Keratinocyte (primary cell): Measurements from ENCODE around the gene EGR4. TPM values are rescaled to one million over a fixed set of nuclear protein-coding genes. Genes with fewer than 3 reads are reported as not detected.

Experiments
- DNase-seq: peaks from one replicate; pipeline ENCODE4 v3.0.0-alpha.2; 2011; ENCODE audit warnings: low read depth, missing footprints, low spot score
- FAIRE-seq: peaks from 2 replicates; lab custom pipeline; 2011; peaks lifted over from hg19 to GRCh38; lab: Jason Lieb, UNC
- H2AFZ ChIP-seq: 2 replicates; pipeline ENCODE4 v1.6.0; 2012; ENCODE audit warnings: low read length, control low read depth, inconsistent platforms; ENCODE audit not compliant: control insufficient read depth
- H3K27ac ChIP-seq: 2 replicates; pipeline ENCODE4 v1.5.1; 2011; ENCODE audit warnings: low read length; ENCODE audit not compliant: control insufficient read depth, insufficient read depth
- H3K27me3 ChIP-seq: 3 replicates; pipeline ENCODE4 v1.6.0; 2011; ENCODE audit warnings: low read length; ENCODE audit not compliant: control insufficient read depth, insufficient read depth; ENCODE audit errors: extremely low read depth
- H3K36me3 ChIP-seq, 2 experiments: 2 replicates in 1 of 2; 3 replicates in 1 of 2; pipeline ENCODE4 v1.5.1; 2011; ENCODE audit warnings: low read length in 2 of 2, mild to moderate bottlenecking in 1 of 2; ENCODE audit not compliant: control insufficient read depth in 2 of 2, insufficient read depth in 2 of 2; ENCODE audit errors: extremely low read depth in 1 of 2
- H3K4me1 ChIP-seq: 3 replicates; pipeline ENCODE4 v1.5.1; 2011; ENCODE audit warnings: low read length; ENCODE audit not compliant: control insufficient read depth, insufficient read depth; ENCODE audit errors: extremely low read depth
- H3K4me2 ChIP-seq: 3 replicates; pipeline ENCODE4 v1.6.0; 2011; ENCODE audit warnings: low read depth, low read length; ENCODE audit not compliant: control insufficient read depth, insufficient read depth; ENCODE audit errors: extremely low read depth
- H3K4me3 ChIP-seq, 3 experiments: fragments of 200-600 bp in 1 of 3; sonication (generic) in 1 of 3; 2 replicates in 2 of 3; 3 replicates in 1 of 3; pipeline ENCODE4 v1.5.1; 2011 to 2016; ENCODE audit warnings: low read length in 3 of 3, mild to moderate bottlenecking in 3 of 3, control low read depth in 2 of 3, inconsistent platforms in 1 of 3, low read depth in 1 of 3, mixed read lengths in 1 of 3, mixed run types in 1 of 3, moderate library complexity in 1 of 3; ENCODE audit not compliant: control insufficient read depth in 2 of 3, insufficient read depth in 2 of 3; ENCODE audit errors: extremely low read depth in 1 of 3
- H3K79me2 ChIP-seq: 2 replicates; pipeline ENCODE4 v1.6.0; 2012; ENCODE audit warnings: low read length; ENCODE audit not compliant: control insufficient read depth, insufficient read depth
- H3K9ac ChIP-seq: 3 replicates; pipeline ENCODE4 v1.6.0; 2011; ENCODE audit warnings: low read length; ENCODE audit not compliant: control insufficient read depth, insufficient read depth; ENCODE audit errors: extremely low read depth
- H3K9me1 ChIP-seq: 3 replicates; pipeline ENCODE4 v1.6.0; 2011; ENCODE audit warnings: low read length; ENCODE audit not compliant: control insufficient read depth, insufficient read depth; ENCODE audit errors: extremely low read depth
- H3K9me3 ChIP-seq: 2 replicates; pipeline ENCODE4 v1.5.1; 2012; ENCODE audit warnings: low read depth, low read length; ENCODE audit not compliant: control insufficient read depth
- H4K20me1 ChIP-seq: 3 replicates; pipeline ENCODE4 v1.6.0; 2011; ENCODE audit warnings: low read length; ENCODE audit not compliant: control insufficient read depth, insufficient read depth; ENCODE audit errors: extremely low read depth
- EZH2 ChIP-seq: IDR thresholded peaks from one replicate; pipeline ENCODE4 v1.6.1; 2012; ENCODE audit warnings: inconsistent platforms, mild to moderate bottlenecking, low read length, moderate library complexity
- dilution Hi-C: fragments of 300-500 bp; cut with MboI; formaldehyde crosslinking; loops from one replicate; pipeline ENCODE4 v1.7.0; 2020; ENCODE audit warnings: low sequenced_read_pairs; ENCODE audit not compliant: extremely low pct_ligation_motif_present
- polyA plus RNA-seq, 5 experiments: library from polyadenylated mRNA; depleted of rRNA in 3 of 5; stranded (reverse) in 3 of 5; stranded (forward) in 1 of 5; unstranded in 1 of 5; fragments of >200 nt; gene quantifications; 1 replicate in 1 of 5; 2 replicates in 3 of 5; 3 replicates in 1 of 5; pipeline versions ENCODE4 v1.2.1 to v1.2.3, GENCODE V29; 2011 to 2012; ENCODE audit warnings: missing spikeins in 2 of 5, low read depth in 1 of 5, low replicate concordance in 1 of 5
- TF ChIP-seq, protein P1 (sequence below), 3 experiments: IDR thresholded peaks in 1 of 3; conservative IDR thresholded peaks in 1 of 3; optimal IDR thresholded peaks in 1 of 3; 2 replicates in 2 of 3; 3 replicates in 1 of 3; pipeline versions ENCODE3 to v1.5.1; 2011; ENCODE audit warnings: low read length in 3 of 3, mild to moderate bottlenecking in 3 of 3, moderate library complexity in 2 of 3, control low read depth in 1 of 3, inconsistent platforms in 1 of 3; ENCODE audit not compliant: insufficient read depth in 2 of 3; ENCODE audit errors: extremely low read depth in 1 of 3

The EGR4 gene
- polyA plus RNA-seq, 1 donor (not counting 4 experiments of a cell fraction or from before 2014, with no cell fraction given) = not detected

DNA sequence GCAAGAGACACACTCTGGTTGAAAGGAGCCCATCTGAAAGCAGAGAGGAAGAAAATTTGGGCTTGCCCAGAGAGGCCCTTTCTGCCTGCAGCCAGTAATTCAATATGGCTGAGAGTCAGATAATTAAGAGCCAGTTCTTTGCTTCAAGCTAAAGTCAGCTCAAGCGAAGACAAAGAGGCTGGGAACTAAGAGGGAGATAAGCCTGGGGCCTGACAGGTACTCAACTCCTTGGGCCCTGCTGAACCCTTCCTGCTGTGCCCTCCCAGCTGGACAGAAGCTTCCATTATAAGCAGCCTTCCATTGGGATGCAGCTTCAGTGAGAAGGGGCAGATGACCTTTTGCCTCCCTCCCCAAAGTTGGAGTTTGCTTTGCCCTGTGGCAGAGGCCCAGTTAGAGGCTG, 21.1 kb downstream of the EGR4 start:
- peaks cover 0 to 1% of the 10 kb centered on the region in 2 experiments for H3K36me3 ChIP-seq
- no peak overlapping the region for H2AFZ ChIP-seq
- peaks cover 7% of the 10 kb centered on the region for H3K4me1 ChIP-seq
- H3K4me2 ChIP-seq = no peak overlapping the region
- H3K27me3 ChIP-seq = no peaks in the 10 kb centered on the region
- TF ChIP-seq EZH2 = no peak
- TF ChIP-seq, protein P1, sequence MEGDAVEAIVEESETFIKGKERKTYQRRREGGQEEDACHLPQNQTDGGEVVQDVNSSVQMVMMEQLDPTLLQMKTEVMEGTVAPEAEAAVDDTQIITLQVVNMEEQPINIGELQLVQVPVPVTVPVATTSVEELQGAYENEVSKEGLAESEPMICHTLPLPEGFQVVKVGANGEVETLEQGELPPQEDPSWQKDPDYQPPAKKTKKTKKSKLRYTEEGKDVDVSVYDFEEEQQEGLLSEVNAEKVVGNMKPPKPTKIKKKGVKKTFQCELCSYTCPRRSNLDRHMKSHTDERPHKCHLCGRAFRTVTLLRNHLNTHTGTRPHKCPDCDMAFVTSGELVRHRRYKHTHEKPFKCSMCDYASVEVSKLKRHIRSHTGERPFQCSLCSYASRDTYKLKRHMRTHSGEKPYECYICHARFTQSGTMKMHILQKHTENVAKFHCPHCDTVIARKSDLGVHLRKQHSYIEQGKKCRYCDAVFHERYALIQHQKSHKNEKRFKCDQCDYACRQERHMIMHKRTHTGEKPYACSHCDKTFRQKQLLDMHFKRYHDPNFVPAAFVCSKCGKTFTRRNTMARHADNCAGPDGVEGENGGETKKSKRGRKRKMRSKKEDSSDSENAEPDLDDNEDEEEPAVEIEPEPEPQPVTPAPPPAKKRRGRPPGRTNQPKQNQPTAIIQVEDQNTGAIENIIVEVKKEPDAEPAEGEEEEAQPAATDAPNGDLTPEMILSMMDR (optimal IDR thresholded peaks at IDR 0.05 in 1 of 3, IDR thresholded peaks at IDR 0.05 in 1 of 3, conservative IDR thresholded peaks at IDR 0.05 in 1 of 3; ENCODE audit: extremely low read depth in 1 of 3, insufficient read depth in 2 of 3, low read length in 3 of 3) = no peak
- no peak overlapping the region for H3K27ac ChIP-seq
- H4K20me1 ChIP-seq = no peaks in the 10 kb centered on the region
- dilution Hi-C loops = no loop called here
- DNase-seq (no peak), FAIRE-seq (no peak)
- H3K79me2 ChIP-seq = no peaks in the 10 kb centered on the region
- H3K9me3 ChIP-seq = no peaks in the 10 kb centered on the region
- no peak overlapping the region for H3K9ac ChIP-seq
- no peak overlapping the region for H3K4me3 ChIP-seq
- H3K9me1 ChIP-seq = no peaks in the 10 kb centered on the region

GRCh38 chr2:73269686-73270465, 23.5 kb downstream of the EGR4 start:
- H3K9me3 ChIP-seq = no peaks in the 10 kb centered on the region
- dilution Hi-C loops = no loop called here
- H3K9me1 ChIP-seq = no peaks in the 10 kb centered on the region
- H3K4me1 ChIP-seq = peaks cover 7% of the 10 kb centered on the region
- H3K4me3 ChIP-seq = peak overlapping the region; percentile 27 to 54 (median 32)
- no peaks in the 10 kb centered on the region for H3K27me3 ChIP-seq
- H3K27ac ChIP-seq = no peak overlapping the region
- H3K9ac ChIP-seq = no peak overlapping the region
- FAIRE-seq (no peak), DNase-seq (no peak)
- H3K79me2 ChIP-seq = no peaks in the 10 kb centered on the region
- no peak for TF ChIP-seq EZH2
- TF ChIP-seq, protein P1 (optimal IDR thresholded peaks at IDR 0.05 in 1 of 3, IDR thresholded peaks at IDR 0.05 in 1 of 3, conservative IDR thresholded peaks at IDR 0.05 in 1 of 3; ENCODE audit: extremely low read depth in 1 of 3, insufficient read depth in 2 of 3, low read length in 3 of 3) = no peak
- H4K20me1 ChIP-seq = no peaks in the 10 kb centered on the region
- peak overlapping the region; percentile 80 for H3K4me2 ChIP-seq
- H3K36me3 ChIP-seq = no peaks in the 10 kb centered on the region
- H2AFZ ChIP-seq = peak overlapping the region; percentile 62
